Motor neuron (in vitro differentiated cells): ENCODE results near the gene SEPTIN12. TPM values are rescaled to one million over a fixed set of nuclear protein-coding genes. Genes with fewer than 3 reads are reported as not detected.

Experiments used
- ATAC-seq, 8 experiments: fragments of 200-7000 bp; cut with Tn5 transposase; replicated peaks in 6 of 8; 2 replicates each; pipeline ENCODE4 v1.8.0; 2021; ENCODE audit warnings: mild to moderate bottlenecking in 8 of 8, moderate library complexity in 8 of 8
- H3K27ac ChIP-seq, 2 donors: fragments of 250-450 bp; sonication (Bioruptor Pico); 2 replicates each; pipeline ENCODE4 v1.9.0; 2021; ENCODE audit warnings: antibody characterized with exemption in 2 of 2, mild to moderate bottlenecking in 2 of 2, moderate library complexity in 1 of 2
- H3K4me1 ChIP-seq, 2 donors: fragments of 250-450 bp; sonication (Bioruptor Pico); replicated peaks in 1 of 2; 2 replicates each; pipeline ENCODE4 v1.6.1; 2021; ENCODE audit warnings: antibody characterized with exemption in 2 of 2, mild to moderate bottlenecking in 2 of 2, moderate library complexity in 1 of 2
- H3K4me3 ChIP-seq, 5 donors: fragments of 250-450 bp; sonication (Bioruptor Pico); 2 replicates each; pipeline ENCODE4 v1.9.0; 2021; ENCODE audit warnings: antibody characterized with exemption in 5 of 5, mild to moderate bottlenecking in 5 of 5, moderate library complexity in 4 of 5
- WGBS, 10 experiments: fragments of 450-650 bp; shearing (Covaris generic); methylation state at CpG; one replicate each; pipeline ENCODE4 v1.0.0; 2022; 5-methylcytosine and 5-hydroxymethylcytosine counted together
- in situ Hi-C, 9 experiments: fragments of 400-800 bp; cut with MboI; loops; one replicate each; pipeline ENCODE4 v1.15.0; 2021; ENCODE audit warnings: low sequenced_read_pairs in 9 of 9, low pct_unique_long_range_greater_than_20kb in 2 of 9; ENCODE audit not compliant: unreplicated experiment in 9 of 9
- total RNA-seq, 8 experiments: library from RNA; unstranded; fragments of 300-600 nt; gene quantifications; 2 replicates each; pipeline versions ENCODE4 v1.2.3 to v1.2.4, GENCODE V29; 2022

Gene SEPTIN12
- total RNA-seq, 8 experiments from 2014 or later, result 0.61 to 1.3 (median 1.0) TPM; not detected in 4

- peak in 1 of 8 experiments; percentile 4 for ATAC-seq
- 70 to 100% (median 78%) methylated on average over 2 to 8 of the region's 17 CpGs; no CpG with 5 or more reads in 5 of the 10 experiments for WGBS, 10 experiments
- Histone ChIP-seq H3K4me3 (no peak overlapping the region), H3K27ac (no peak overlapping the region), H3K4me1 (peaks cover 9% of the 10 kb centered on the region in 2 donors)
- in situ Hi-C loops, result no loop called here
Measured at GRCh38 chr16:4800290-4801041, 12.3 kb upstream of the SEPTIN12 start.

GRCh38 chr16:4799171-4799855, 11.2 kb upstream of the SEPTIN12 start:
- 90 to 100% (median 93%) methylated on average over 1 to 5 of the region's 19 CpGs; no CpG with 5 or more reads in 5 of the 10 experiments for WGBS, 10 experiments
- in situ Hi-C loops, result no loop called here

GRCh38 chr16:4798456-4798855, 10.3 kb upstream of the SEPTIN12 start:
- no peak for ATAC-seq
- peaks cover 7 to 9% of the 10 kb centered on the region in 2 donors for H3K4me1 ChIP-seq
- in situ Hi-C loops, result no loop called here
- H3K4me3 ChIP-seq, result no peak overlapping the region
- no peak overlapping the region for H3K27ac ChIP-seq
- WGBS, 10 experiments, result 100% methylated on average over 1 of the region's 16 CpGs; no CpG with 5 or more reads in 7 of the 10 experiments

More at GRCh38 chr16:4799171-4799855, 11.2 kb upstream of the SEPTIN12 start:
- Histone ChIP-seq H3K27ac (no peak overlapping the region), H3K4me1 (peaks cover 9% of the 10 kb centered on the region in 2 donors), H3K4me3 (no peak overlapping the region)
- ATAC-seq, result no peak

- in situ Hi-C loops, result no loop called here
- H3K27ac ChIP-seq, result no peak overlapping the region
- WGBS, 10 experiments, result 88 to 93% (median 89%) methylated on average over 3 to 6 of the region's 22 CpGs; no CpG with 5 or more reads in 7 of the 10 experiments
- H3K4me3 ChIP-seq, result no peak overlapping the region
- H3K4me1 ChIP-seq, result peaks cover 3 to 9% of the 10 kb centered on the region in 2 donors
- ATAC-seq, result no peak
Measured at GRCh38 chr16:4797805-4798252, 9.7 kb upstream of the SEPTIN12 start.

GRCh38 chr16:4796982-4797804, 9.0 kb upstream of the SEPTIN12 start:
- 87 to 100% methylated on average over 1 to 3 of the region's 21 CpGs; no CpG with 5 or more reads in 8 of the 10 experiments for WGBS, 10 experiments
- peaks cover 3 to 9% of the 10 kb centered on the region in 2 donors for H3K4me1 ChIP-seq
- no peak for ATAC-seq
- H3K4me3 ChIP-seq, result no peak overlapping the region
- in situ Hi-C loops, result no loop called here
- H3K27ac ChIP-seq, result no peak overlapping the region

- Histone ChIP-seq H3K4me3 (no peak overlapping the region), H3K27ac (no peak overlapping the region), H3K4me1 (peaks cover 0 to 3% of the 10 kb centered on the region in 2 donors)
- in situ Hi-C loops, result no loop called here
- peak in 2 of 8 experiments; percentile 2 to 13 for ATAC-seq
- 78 to 100% (median 80%) methylated on average over 1 to 7 of the region's 30 CpGs; no CpG with 5 or more reads in 5 of the 10 experiments for WGBS, 10 experiments
Measured at GRCh38 chr16:4795828-4796572, 7.9 kb upstream of the SEPTIN12 start.

- H3K27ac ChIP-seq, result no peak within 1 kb of the TSS
- in situ Hi-C loops, result no loop called here
- no peak within 1 kb of the TSS for H3K4me3 ChIP-seq
- no CpG with 5 or more reads among the region's 14 CpGs for WGBS, 10 experiments
- H3K4me1 ChIP-seq, result no peaks in the 10 kb centered on the region
- ATAC-seq, result peak in 6 of 8 experiments; percentile 15 to 47 (median 27)
Measured at GRCh38 chr16:4795181-4795827, 7.2 kb upstream of the SEPTIN12 start, which contains the start of gene SMIM22. Gene SMIM22 (plus strand): TSS chr16:4795369. CDS start chr16:4795735, 366 bp downstream.

DNA sequence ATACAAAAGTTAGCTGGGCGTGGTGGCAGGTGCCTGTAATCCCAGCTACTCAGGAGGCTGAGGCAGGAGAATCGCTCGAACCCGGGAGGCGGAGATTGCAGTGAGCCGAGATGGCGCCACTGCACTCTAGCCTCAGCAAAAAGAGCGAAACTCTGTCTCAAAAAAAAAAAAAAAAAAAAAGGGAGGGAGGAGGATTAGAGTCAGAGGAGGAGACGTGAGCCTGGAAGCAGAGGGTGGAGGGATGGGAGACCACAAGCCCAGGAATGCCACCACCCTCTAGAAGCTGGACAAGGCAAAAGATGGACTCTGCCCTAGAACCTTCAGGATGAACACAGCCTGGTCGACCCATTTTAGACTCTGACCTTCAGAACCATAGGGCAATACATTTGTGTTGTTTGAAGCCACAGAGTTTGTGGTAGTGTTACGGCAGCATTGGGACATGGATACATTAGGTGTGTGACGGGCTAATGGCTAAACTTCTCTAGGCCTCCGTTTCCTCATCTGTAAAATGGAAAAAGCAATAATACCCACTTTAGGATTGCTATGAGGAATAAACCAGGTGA, 4.9 kb upstream of the SEPTIN12 start:
- ATAC-seq, result no peak
- no peak overlapping the region for H3K4me3 ChIP-seq
- no peak overlapping the region for H3K27ac ChIP-seq
- H3K4me1 ChIP-seq, result no peaks in the 10 kb centered on the region
- in situ Hi-C loops, result no loop called here
- 50 to 96% (median 80%) methylated on average over 2 to 10 of the region's 13 CpGs; no CpG with 5 or more reads in 1 of the 10 experiments for WGBS, 10 experiments

DNA sequence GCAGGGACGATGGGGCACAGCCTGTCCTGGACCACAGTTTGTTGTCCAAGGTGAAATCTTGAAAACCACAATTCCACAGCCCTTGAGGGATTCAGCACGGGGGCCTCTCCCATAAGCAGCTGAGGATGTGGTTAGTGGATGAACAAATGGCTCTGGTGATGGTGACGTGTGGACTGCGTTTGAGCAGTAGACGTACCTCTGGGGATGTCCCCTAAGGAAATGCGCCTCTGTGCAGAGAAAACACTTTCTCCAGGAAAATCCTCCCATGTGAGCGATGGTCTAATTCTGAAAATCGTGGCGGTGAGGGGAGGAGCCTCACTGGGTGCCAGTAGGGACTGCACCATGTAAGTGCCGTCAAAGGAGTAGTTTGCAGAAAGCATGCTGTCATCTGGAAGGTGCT, 2.7 kb upstream of the SEPTIN12 start:
- ATAC-seq, result no peak
- WGBS, 10 experiments, result 18 to 92% (median 80%) methylated on average over 1 to 10 of the region's 10 CpGs; no CpG with 5 or more reads in 3 of the 10 experiments
- H3K27ac ChIP-seq, result no peak overlapping the region
- in situ Hi-C loops, result no loop called here
- no peaks in the 10 kb centered on the region for H3K4me1 ChIP-seq
- H3K4me3 ChIP-seq, result no peak overlapping the region

DNA sequence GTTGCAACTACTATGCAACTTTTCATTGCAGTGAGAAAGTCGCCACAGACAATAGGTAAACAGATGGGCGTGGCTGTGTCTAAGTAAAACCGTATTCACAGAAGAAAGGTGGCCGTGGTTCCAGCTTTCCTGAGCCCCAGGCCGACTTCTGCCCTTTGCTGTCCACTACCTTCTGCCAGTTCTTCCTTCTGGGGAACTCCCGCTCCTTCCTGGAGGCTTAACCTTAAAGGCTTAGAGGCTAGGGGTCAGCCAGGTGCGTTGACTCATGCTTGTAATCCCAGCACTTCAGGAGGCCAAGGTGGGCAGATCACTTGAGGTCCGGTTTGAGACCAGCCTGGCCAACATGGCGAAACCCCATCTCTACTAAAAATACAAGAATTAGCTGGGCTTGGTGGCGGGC, 2.1 kb upstream of the SEPTIN12 start:
- Histone ChIP-seq H3K4me3 (no peak overlapping the region), H3K27ac (no peak overlapping the region), H3K4me1 (no peaks in the 10 kb centered on the region)
- in situ Hi-C loops, result no loop called here
- 24 to 100% (median 89%) methylated on average over 1 to 9 of the region's 10 CpGs; no CpG with 5 or more reads in 4 of the 10 experiments for WGBS, 10 experiments
- ATAC-seq, result no peak

DNA sequence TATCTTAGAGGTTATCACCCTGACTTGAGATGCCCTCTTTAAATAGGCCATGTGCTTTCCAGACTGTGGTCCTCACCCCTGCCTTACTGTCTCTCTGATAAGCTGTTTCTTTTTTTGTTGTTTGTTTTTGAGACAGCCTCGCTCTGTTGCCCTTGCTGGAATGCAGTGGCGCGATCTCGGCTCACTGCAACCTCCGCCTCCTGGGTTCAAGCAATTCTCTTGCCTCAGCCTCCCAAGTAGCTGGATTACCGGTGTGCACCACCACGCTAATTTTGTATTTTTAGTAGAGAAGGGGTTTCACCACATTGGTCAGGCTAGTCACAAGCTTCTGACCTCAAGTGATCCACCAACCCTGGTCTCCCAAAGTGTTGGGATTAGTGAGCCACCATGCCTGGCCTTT, 765 bp upstream of the SEPTIN12 start:
- in situ Hi-C loops, result no loop called here
- 50 to 100% (median 97%) methylated on average over 3 to 6 of the region's 7 CpGs; no CpG with 5 or more reads in 3 of the 10 experiments for WGBS, 10 experiments
- Histone ChIP-seq H3K4me3 (no peak overlapping the region), H3K4me1 (no peaks in the 10 kb centered on the region), H3K27ac (no peak overlapping the region)
- ATAC-seq, result no peak
